Amygdala (tissue), 56 donors: ENCODE results near the gene LMNB1.
A peak's percentile ranks its signal among the peaks of the same experiment; 100 is the strongest.
"Not testable (repeated sequence)": the region's sequence is repeated elsewhere in the genome, so short reads cannot be mapped to it uniquely, and the experiment has no call there.

Source experiments
- DNase-seq, 56 donors: peaks; one replicate each; lab custom pipeline; 2025; lab: John Stamatoyannopoulos, UW

The LMNB1 gene

DNA sequence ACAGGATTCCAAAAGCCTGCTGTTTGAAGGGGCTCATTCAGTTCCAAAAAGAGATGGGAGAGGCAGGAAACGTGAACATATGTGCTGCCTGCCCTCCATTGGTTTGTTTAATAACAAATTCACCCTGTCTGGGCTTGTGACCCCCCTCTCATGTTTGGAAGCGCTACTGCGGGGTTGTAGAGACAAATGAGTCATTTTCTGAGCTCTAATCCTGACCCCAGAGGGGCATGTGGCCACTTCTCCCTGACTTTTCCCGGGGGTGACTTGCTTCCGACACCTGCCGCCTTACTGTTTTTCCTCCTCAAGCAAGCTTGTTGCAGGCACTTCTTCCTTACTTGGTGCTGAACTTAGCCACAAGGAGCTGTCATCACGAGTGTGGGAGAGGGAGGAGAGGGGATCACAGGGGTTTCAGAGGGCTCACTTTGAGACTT is 75.9 kb downstream of the LMNB1 start:
- DNase-seq, result no peak

DNA sequence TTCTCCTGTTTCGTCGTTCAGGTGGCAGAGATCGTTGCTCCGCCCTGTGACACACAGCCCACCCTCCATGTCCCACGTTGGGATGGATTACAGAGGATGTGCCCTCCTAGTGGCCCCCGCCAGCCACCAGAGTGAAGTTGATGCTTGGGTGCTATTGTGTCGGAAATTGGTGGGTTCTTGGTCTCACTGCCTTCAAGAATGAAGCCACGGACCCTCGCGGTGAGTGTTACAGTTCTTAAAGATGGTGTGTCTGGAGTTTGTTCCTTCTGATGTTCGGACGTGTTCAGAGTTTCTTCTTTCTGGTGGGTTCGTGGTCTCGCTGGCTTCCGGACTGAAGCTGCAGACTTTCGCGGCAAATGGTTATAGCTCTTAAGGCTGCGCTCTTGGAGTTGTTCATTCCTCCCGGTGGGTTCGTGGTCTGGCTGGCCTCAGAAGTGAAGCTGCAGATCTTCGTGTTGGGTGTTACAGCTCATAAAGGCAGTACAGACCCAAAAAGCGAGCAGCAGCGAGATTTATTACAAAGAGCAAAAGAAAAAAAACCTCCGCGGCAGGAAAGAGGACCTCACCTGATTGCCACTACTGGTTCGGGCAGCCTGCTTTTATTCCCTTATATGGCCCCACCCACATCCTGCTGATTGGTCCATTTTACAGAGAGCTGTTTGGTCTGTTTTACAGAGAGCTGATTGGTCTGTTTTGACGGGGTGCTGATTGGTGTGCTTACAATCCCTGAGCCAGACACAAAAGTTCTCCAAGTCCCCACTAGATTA is 76.8 kb downstream of the LMNB1 start:
- DNase-seq, result not testable (repeated sequence)

DNA sequence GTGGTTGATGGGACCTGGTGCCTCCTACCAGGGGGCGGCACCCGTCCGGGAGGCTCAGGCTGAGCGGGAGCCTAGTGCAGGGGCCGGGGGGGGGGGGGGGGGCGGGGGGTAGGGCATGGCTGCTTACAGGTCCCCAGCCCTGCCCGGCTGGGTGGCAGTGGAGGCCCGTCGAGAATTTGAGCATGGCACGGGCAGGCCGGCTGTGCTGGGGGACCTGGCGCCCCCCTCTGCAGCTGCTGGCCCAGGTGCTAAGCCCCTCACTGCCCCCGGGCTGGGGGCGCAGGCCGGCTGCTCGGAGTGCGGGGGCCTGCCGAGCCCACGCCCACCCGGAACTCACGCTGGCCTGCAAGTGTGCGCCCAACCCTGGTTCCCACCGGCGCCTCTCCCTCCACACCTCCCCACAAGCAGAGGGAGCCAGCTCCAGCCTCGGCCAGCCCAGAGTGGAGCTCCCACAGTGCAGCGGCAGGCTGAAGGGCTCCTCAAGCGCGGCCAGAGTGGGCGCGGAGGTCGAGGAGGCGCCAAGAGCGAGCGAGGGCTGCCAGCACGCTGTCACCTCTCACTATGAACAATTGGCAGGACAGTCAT is 77.7 kb downstream of the LMNB1 start:
- DNase-seq, result no peak

DNA sequence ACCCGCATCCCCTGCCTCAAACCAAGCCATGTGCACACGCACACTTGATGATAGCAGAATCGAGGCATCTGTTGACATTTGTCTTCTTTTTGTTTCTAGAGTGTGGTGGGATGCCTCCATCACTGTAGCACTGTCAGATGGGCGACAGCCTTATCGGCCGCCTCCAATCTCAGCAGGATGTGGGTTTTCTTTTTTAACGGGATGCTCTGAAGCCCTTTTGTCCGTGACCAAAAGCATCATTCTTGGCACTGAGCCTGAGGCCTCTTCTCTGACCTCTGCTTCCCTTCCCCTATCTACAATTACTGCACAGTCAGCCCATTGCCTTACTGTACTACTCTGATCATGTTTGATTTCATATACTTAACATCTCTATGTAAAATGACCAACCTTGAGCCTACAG is 78.3 kb downstream of the LMNB1 start:
- DNase-seq, result no peak

DNA sequence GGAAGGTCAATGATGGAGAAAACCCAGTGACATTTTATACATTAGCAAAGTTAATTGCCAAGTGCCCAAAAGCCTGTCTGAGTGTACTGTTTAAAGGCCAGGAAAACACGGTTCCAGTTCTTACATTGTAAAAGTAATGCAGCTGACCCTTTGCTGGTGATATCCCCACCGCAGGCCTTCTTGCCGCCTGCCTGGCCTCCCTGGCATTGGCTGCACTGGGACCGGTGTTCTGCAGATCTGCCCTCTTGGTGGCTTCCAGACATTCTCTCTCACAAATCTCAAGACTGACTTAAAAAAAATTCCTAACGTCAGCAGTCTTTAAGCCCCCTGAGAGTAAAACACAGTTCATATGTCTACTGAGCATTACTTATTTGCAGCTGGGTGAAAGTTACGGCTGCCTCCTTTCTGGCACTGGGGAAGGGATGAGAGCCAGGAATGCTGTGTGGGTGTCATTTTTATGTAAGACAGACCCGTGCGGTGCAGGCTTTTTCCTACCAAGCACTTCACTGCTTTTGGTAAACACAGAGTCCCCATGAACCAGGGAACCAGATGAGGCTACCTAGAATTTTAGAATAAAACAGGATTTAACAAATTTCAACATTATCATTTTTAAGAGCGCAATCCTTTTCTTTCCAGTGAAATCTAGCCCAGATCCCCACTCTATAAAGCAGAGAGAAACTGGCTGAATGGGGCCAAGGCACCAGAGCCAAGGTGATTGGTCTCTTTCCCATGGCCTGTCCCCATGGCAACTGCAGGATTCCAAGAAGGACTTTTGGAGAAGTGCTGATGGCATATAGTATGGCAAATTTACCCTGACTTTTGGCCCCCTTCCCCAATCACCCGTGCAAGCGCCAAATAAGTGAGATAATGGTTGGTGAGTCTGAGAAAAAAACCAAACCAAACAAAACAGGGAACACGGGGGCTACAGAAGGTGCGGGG is 80.8 kb downstream of the LMNB1 start:
- peak in 2 of 56 donors; percentile 14 to 30 for DNase-seq

DNA sequence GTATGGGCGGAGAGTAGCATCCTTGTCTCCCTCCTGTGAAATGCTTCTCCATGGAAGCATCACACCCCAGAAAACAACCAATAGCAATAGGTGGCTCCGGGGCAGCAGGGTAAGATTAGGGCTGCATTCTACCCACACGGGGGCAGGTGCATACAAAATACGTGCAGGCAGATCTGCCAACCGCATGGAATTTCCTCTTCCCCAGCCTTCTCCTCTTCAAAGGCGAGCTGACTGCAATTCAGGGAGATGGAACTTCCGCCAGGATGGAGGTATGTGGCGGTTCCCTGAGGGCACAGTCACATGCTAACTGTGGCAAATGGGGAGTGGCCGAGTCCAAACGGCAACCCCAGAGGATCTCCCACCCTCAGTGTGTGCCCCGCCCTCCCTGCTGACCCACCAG is 81.5 kb downstream of the LMNB1 start:
- DNase-seq, result no peak

DNA sequence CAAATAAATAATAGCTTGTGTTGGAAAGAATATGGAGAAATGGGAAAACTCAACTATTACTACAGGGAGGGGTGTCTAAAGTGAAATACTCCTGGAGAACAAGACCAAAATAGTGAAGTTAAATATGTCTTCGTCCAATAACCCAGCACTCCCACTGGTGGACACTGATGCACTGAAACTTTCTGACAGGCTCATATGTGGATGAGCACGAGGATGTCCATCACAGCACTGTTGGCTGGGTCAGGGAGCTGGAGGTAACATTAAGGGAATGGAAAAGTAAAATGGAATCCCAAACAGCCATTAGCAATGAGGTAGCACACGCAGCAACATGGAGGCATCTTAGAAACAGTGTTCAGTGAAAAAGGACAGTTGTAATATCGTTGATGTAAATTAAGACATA is 86.5 kb downstream of the LMNB1 start:
- no peak for DNase-seq

DNA sequence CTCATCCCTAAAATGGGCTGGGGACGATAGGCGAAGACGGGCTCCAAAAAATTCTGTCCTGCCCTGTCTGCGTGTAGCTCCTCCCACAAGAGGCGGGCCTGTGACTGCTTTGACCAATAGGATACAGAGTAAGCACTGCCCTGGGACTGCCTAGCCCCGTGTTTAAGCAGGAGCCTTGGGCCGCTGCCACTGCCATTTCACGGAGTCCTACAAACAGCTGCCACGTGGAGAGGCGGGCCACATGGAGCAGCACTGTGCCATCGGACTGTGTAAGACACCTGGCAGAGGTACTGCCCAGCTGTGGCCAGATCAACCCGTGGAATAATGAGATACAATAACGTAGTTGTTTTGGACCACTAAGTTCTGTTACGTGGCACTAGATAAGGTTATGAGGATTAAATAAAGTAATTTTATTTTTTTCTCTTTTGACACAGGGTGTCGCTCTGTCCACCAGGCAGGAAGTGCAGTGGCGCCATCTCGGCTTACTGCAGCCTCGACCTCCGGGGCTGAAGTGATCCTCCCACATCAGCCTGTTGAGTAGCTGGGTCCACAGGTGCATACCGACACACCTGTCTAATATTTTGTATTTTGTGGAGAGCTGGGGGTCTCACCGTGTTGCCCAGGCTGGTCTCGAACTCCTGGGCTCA is 87.2 kb downstream of the LMNB1 start:
- no peak for DNase-seq

DNA sequence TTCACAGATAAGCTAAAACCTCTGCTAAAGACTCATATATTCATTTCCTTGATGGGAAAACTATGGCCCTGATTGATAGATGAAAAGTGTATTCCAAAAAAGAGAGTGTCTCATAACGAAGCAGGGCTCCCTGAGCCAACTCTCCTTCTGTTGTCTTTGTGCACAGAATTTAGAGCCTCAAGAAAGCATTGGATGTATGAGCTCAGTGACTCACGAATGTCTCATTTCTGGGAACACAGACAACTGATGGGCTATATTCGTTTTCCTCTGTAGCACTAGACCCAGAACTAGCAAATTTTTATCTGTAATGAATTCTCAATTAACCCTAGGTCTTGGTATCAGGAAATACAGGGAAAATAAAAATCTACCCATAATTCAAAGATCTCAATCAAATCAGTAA is 88.4 kb downstream of the LMNB1 start:
- peak in 1 of 56 donors; percentile 23 for DNase-seq

DNA sequence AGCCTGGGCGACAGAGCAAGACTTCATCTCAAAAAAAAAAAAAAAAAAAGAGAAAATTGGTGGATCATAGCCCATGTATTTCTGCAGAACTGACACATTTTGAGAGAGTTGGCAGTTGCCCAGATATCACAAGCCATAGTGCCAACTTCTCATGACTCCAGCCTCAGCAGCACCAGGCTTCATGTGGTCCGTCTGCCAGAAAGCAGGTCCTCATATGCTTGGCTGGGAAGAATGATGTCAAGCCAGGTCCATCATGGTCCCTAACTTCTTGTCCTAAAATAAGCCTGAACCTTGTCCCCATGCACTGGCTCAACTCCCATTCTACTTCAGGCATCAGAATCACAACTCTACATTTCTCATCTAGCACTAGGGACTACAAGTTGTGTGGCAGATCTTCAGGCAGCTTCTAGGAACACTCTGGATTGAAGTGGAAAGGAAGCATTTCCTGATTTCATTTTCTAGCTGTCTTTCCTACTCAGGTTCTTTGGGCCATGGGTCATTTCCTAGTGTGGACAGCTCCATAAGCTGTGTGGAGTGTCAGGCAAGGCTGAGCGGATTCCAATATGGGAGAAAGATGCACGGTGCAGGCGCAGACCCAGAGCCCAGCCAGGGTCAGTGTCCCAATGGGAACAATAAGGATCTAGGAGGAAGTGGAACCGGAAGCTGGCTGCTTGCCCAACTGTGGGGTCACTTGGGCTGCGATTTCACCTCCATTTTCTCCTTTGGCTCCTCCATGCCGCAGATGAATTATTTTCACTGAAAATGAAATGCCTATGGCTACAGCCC is 90.1 kb downstream of the LMNB1 start:
- peak in 3 of 56 donors; percentile 7 to 18 (median 14) for DNase-seq

DNA sequence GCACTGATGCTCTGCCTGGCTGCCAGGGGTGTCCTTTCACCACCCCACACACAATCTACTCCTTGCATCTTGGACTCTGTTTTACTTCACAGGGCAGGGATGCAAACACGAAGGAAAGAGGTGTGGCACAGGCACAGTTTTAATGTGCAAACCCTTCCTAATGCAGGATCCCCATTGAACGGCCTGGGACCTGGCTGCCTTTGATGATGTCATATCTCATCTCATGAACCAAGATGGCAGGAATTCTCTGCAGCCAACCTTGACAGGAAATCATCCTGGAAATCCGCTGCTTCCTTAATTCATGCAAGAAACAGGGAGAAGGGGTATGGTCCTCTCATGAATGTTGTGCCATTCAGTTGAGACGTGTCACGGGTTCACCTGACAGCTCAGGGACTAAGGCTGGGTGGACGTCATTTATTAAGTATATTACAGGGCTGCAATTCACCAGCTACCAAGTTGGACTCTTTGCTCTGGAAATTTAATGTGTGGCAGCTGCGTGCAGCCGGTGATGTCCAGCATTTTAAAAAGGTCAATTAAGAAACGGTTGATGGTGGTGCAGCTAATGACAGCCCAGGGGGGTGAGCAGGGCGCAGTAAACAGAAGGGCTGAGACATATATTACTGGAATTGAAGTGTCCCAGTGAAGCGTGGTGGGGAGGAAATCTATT is 91.5 kb downstream of the LMNB1 start:
- DNase-seq, result no peak

DNA sequence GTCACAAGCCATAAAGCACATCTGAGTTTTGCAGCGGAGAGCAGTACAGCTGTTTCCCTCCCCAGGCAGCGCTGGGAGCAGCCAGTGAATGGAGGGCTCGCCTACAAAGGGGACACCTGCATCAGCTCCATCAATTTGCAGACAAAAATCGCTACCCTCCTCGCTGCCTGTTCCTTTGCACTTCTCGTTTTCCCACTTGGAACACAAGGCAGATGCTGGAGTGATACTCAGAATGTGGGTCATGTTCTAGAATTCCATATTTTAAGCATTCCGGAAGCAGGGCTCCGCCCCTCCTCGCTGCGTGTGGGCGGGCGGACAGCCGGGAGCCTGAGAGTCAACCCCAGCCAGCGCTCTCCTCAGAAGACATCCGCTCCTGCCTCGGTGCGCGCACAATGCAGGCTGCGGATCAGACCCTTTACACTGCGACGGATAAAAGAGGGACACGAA is 92.1 kb downstream of the LMNB1 start:
- DNase-seq, result peak in 15 of 56 donors; percentile 10 to 65 (median 26)

DNA sequence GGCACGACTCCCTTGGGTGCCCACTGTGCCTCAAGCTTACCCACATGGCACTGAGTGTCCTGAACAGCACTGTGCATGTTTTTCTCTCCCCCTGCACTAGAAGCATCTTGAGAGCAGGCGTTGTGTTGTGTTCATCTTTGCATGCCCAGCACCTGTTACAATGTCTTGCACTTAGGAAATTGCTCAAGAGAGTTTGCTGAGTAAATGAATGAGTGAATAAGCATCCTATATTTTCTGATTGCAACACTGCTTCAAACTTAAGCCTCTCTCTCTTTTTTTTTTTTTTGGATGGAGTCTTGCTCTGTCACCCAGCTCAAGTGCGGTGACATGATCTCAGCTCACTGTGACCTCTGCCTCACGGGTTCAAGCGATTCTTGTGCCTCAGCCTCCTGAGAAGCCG is 94.5 kb downstream of the LMNB1 start:
- DNase-seq, result no peak

DNA sequence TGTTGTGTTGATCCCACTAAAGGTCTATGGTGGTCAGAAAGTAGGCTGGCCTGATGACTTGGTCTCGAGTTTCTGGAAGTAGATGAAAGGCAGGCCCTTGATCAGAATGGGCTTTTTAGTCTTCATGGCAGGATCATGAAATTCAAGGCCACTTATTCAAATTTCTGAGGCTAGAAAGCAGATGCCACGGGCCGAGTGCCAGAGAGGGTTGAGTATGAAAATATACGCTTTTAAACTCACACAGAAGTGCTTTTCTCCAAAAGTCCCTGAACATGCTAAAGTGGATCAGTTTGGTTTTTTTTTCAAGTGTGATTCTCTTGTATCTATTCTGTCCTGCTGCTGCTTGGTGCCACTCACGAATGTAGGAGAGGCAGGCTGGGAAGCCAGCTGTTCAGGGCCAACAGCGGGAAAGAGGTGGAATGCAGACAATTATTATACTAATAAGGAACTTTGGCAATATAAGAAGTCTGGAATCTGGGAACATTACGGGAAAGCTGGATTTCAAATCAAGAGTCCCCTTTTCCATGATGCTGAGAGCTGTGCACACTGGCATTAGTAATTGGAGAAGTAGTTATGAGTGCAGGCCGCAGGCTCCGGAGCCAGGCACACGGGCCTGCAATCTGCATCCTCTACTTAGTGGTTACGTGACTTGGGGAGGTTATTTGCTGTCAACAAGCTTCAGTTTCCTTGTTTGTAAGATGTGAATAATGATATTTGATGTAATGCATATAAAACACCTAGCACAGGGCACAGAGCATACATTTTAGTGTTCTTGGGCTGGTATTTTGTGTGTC is 95.8 kb downstream of the LMNB1 start:
- DNase-seq, result no peak

DNA sequence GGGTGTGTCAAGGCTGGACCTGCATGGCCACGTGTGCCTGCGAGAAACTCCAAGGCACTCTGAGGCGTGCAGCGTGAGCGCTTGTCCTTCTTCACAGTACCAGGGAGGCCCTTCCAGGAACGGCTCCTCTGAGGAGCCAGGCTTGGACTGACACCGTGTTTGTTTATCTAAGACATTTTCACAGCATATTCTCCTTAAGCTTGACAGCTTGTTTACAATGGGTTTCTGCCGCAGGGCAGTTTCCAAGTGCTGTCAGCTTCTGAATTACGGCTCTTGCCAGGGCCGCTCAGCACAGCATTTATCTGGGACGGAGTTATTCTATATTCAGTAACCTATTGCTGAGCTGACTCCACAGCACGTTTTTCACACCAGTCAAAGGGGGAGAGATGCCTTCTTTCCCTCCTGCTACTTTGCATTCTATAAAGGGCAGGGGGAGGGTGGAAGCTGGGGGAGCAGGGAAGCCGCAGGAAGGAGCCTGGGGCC is 98.4 kb downstream of the LMNB1 start:
- DNase-seq, result no peak

DNA sequence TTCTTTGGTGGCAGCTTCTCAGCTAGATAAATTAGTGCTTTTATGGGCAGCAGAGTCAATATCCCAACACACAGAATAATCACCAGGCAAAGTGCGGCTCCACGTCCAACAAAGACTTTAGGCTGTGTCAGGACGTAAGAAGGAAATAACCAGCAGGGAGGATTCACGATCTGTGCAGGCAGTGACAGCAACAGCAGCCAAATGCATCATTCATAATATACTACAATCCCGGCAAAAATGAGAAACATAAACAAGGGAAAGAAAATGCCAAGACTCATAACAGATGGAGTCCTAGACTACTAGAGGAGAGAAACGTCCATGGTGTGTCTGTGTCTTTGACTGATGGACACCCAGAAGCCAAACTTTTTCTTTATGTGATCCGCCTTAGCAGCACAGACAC is 100.7 kb downstream of the LMNB1 start:
- no peak for DNase-seq

DNA sequence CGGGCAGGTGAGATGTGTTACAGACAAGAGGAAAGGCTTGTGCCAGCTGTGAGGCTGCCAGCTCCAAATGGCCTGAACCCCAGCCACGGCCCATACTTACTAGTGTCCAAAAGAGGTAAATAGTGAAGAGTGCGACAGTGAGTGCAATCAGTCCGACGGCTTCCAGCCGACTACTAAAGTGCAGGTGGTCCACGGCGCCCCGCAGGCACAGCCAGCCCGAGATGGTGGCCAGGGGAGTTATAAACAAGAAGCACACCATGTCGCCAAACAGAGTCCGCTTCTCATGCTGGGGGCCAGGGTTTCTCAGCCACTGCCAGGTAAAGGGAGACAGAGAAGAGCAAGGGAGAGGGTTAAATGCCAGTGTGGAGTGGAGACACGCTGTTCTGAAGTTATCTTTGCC is 101.1 kb downstream of the LMNB1 start:
- no peak for DNase-seq

DNA sequence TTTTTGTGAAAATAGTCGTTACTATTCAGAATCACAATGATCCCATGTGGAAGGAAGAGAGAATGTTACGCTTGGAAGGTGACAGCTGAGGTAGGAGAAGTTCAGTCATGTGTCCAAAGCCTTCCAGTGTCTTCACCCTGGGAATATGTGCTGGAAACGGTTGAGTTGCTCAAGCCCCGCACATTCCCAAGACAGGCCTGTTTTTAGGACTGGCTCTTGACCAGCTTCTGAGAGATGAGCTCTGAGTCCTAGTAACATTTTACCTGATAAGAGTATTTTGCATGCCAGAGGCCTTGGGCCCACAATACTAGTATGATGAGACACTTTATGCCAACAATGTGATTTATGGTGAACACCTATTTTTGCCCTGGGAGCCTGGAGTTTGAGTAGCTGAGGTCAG is 101.7 kb downstream of the LMNB1 start:
- no peak for DNase-seq
